ENCODE data around the gene CD44.

- TF ChIP-seq POLR2A (IDR thresholded peaks at IDR 0.05) = peak; percentile 70 to 75
- TF ChIP-seq, protein P1, sequence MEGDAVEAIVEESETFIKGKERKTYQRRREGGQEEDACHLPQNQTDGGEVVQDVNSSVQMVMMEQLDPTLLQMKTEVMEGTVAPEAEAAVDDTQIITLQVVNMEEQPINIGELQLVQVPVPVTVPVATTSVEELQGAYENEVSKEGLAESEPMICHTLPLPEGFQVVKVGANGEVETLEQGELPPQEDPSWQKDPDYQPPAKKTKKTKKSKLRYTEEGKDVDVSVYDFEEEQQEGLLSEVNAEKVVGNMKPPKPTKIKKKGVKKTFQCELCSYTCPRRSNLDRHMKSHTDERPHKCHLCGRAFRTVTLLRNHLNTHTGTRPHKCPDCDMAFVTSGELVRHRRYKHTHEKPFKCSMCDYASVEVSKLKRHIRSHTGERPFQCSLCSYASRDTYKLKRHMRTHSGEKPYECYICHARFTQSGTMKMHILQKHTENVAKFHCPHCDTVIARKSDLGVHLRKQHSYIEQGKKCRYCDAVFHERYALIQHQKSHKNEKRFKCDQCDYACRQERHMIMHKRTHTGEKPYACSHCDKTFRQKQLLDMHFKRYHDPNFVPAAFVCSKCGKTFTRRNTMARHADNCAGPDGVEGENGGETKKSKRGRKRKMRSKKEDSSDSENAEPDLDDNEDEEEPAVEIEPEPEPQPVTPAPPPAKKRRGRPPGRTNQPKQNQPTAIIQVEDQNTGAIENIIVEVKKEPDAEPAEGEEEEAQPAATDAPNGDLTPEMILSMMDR (IDR thresholded peaks at IDR 0.05) = no peak
Observed at GRCh38 chr11:35138943-35139721, at the start of gene CD44.

All from uterus (tissue), 2 donors.